GM18868 (cell line): Measurements from ENCODE around the gene GTPBP3.
A peak's percentile ranks its signal among the peaks of the same experiment; 100 is the strongest.
"Not testable (repeated sequence)": the region's sequence is repeated elsewhere in the genome, so short reads cannot be mapped to it uniquely, and the experiment has no call there.

Experiments used
- ATAC-seq: cut with Tn5 transposase; IDR thresholded peaks from one replicate; pipeline ENCODE4 v1.9.1; 2021; ENCODE audit warnings: mild to moderate bottlenecking, moderate library complexity; ENCODE audit not compliant: unreplicated experiment

GTPBP3 gene

DNA sequence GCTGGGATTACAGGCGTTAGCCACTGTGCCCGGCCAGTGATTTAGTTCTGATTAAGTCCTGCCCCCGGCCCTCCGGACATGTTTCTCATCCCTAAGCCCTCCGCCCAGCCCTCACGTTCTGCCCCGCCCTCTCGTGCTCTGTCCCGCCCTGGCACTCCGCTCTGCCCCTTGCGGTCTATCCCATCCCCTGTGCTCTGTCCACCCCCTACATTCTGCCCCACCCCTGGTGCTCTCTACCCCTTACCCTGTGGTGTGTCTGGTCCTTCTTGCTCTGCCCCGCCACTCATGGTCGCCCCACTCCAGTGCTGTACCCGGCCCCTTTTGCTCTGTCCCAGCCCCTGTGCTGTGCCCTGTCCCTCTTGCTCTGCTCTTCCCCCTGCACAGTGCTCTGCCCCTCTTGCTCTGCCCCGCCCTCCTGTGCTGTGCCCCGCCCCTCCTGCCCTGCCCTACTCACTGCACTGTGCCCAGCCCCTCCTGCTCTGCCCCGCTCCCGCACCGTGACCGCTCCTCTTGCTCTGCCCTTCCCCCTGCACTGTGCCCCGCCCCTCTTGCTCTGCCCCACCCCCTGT lies 3.0 kb downstream of the GTPBP3 start:
- ATAC-seq = no peak

DNA sequence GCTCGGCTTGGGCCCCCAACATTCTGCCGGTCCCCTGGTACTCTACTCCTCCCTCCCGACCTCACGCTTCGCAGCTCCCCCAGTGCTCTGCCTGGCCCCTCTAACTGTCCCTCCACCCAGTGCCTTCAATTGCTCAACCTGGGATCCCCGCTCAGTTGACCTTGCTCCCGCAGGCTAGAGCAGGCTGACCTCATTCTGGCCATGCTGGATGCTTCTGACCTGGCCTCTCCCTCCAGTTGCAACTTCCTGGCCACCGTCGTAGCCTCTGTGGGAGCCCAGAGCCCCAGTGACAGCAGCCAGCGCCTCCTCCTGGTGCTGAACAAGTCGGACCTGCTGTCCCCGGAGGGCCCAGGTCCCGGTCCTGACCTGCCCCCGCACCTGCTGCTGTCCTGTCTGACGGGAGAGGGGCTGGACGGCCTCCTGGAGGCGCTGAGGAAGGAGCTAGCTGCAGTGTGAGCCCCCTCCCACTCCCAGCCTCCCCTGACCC lies 3.6 kb downstream of the GTPBP3 start:
- ATAC-seq = no peak

DNA sequence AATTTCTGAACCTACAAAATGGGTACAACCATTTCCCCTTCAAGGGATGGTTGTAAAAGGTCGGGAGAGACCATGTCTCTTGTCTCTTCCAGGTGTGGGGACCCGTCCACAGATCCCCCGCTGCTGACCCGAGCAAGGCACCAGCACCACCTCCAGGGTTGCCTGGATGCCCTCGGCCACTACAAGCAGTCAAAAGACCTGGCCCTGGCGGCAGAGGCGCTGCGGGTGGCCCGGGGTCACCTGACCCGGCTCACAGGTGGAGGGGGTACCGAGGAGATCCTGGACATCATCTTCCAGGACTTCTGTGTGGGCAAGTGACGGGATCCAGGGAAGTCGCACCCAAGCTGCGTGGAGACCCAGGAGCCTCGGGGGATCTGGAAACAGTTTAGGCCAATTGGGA lies 4.0 kb downstream of the GTPBP3 start:
- ATAC-seq = no peak

DNA sequence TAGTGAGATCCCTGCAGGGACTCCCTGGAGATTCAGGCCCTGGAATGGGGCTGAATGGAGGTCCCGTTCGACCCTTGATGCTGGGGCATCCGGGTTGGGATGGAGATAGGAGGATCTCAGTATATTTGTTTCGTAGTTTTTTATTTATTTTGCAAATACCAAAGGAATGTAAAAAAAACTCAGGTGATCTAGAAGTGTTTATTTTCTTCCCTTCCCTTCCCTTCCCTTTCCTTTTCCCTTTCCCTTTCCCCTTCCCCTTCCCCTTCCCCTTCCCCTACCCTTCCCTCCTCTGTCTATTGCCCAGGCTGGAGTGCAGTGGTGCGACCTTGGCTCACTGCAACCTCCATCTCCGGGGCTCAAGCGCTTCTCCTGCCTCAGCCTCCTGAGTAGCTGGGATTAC lies 4.5 kb downstream of the GTPBP3 start:
- ATAC-seq = no peak

DNA sequence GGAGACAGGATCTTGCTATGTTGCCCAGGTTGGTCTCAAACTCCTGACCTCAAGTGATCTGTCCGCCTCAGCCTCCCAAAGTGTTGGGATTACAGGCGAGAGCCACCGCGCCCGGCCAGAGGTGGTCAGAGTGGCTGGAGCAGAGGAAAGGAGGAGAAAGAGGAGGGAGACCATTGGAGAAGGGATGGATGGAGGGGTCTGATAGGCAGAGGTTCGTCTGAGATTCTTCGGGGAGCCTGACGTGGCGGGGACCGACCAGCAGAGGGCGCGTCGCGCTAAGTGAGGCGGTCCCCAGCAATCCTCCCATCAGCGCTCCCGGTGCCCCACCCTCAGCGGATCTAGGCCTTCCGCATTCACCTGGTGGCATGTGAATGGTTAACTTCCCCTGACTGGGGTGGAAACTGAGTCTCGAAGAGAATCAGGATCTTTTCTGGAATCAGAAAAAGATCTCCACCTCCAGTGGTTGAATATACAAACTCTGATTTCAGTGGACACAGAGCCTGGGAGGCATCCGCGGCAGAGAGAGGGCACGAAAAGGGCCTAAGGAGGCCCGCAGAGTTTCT lies 8.8 kb downstream of the GTPBP3 start:
- peak; percentile 50 for ATAC-seq

DNA sequence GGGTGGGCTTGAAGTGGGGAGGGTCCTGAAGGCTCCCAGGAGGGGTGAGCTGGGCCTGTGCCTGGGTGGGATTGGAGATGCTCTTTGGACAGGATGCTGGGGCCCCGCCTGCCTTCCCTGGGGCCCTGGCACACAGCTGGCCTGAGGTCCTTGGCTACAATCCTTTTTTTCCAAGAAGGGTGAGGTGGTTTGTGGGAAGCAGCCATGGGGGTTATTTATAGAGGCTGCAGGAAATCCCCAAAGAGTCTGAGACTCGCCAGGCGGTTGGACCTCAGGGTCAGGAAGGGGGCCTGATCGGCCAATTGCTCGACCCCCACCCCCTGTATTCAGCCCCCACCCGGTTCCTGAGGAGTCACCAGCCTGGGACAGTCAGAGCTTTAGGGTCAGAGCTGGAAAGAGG lies 10.0 kb downstream of the GTPBP3 start:
- no peak for ATAC-seq

DNA sequence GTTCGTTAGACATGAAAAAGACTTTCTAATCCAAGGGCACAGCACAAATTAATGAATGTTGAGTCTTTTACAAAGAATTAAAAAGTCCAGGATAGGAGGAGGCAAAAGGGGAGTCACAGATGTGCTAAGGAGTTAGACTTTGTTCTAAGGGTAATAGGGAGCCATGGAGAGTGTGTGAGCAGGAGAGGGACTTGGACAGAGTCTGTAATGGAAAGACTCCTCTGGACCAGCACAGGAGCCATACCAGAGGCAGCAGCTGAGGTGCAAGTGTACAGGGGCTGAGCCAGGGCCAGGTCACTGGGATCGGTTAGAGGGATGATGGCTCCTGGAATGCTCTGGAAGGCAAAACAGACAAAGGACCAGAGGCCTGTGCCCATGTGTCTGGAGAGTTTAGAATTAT lies 10.5 kb downstream of the GTPBP3 start:
- no peak for ATAC-seq

DNA sequence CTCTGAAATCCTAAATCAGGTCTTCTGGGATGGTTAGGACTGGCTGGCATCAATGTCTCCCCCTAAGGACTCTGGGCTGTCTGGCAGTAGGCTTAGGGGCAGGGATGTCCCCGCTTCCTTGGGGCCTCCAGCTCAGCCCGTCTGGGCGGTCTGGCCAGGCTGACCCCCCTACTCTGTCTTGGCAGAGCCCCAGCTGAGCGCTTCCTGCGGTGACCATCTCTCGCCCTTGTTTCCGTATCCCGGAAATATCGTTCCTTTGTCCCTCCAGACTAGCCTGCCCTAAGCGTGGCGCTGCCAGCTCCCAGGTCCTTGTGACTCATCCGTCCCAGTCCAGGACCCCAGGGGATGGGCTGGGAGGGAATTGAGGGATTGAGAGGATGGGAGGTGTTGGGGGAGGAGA lies 11.3 kb downstream of the GTPBP3 start:
- no peak for ATAC-seq

DNA sequence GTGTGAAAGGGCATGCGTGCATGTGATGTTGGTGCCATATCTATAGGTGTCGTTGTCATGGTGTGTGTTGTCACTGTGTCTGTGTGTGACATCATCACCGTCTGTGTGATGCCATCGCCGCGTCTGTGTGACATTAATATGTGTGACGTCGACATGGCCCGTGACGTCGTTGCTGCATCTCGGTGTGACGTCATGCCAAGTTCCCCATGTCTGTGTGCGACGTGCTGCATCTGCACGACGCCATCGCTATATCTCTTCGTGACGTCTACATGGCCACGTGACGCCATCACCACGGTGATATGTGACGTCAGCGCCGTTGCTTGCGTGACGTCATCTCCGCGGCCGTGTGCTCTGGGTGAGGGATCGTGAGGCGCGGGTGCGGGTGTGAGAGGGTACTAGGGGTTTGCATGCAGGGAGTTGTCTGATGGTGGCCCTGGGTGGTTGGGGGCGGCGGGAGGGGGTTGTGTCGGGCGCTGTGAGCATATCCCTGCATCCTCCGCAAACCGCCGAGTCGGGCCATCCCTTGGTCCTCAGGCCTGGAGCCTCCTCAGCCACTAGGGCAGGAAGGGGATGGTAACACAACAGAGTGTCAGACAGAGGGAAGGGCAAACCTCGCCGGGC lies 14.6 kb downstream of the GTPBP3 start:
- ATAC-seq = no peak

DNA sequence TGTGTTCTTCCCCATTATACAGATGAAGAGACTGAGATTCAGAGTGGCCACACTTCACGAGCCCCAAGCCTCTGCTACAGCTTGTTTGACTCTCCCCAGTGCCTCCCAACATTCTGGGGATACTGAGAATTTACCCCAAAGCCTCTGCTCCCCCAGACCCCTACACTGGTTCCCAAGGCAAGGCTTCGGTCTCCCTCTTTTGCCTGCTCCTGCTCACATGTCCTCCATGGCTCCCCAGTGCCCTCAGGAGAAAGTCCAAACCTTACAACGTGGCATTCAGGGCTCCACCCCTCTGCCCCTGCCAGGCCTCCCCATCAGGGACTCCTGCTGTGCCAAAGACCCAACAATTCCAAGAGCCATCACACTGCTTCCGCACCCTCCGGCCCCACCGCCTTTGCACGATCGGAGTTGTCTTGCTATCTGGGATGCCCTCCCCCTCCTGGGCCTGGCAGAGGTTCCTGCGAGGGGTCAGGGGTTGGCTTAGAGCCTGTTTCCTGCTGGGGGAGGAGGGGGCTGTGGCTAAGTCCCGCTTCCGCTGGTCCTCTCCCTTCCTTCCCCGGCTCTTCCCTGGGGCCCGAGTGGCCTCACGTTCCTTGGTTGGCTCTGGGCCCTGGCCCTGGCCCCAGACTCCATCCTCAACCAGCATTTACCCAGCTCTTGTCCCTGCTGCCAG lies 15.4 kb downstream of the GTPBP3 start:
- no peak for ATAC-seq

DNA sequence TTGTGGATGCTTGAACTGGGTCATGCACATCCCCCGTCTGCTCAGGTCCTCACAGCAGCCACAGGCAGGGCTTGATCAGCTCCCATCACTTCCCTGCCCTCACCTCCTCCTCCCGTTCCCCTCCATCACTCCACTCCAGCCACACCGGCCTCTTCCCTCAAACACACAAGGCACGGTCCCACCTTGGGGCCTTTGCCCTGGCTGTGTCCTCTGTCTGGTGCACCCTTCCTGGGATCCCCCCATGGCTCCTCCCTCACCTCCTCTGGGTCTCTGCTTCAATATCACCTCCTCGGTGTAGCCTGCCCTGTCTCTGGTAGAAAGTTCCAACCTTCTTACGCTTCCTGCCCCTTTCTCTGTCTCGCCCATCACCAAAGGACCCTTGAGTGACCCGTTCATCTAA lies 16.0 kb downstream of the GTPBP3 start:
- ATAC-seq = no peak

DNA sequence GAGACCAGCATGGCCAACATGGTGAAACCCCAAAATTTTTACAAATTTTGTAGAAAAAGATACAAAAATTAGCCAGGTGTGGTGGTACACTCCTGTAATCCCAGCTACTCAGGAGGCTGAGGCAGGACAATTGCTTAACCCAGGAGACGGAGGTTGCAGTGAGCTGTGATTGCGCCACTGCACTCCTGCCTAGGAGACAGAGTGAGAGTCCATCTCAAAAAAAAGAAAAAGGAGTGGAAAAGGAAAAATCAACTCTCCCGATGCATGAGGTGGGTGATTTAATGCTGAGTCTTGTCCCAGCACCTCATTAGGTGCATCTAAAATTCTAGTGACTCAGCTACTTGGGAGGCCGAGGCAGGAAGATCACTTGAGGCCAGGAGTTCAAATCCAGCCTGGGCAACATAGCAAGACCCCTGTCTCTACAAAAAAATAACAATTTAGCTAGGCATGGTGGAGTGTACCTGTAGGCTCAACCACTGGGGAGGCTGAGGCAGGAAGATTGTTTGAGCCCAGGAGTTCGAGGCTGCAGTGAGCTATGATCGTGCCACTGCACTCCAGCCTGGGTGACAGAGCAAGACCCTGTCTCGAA lies 19.8 kb downstream of the GTPBP3 start:
- ATAC-seq = no peak

DNA sequence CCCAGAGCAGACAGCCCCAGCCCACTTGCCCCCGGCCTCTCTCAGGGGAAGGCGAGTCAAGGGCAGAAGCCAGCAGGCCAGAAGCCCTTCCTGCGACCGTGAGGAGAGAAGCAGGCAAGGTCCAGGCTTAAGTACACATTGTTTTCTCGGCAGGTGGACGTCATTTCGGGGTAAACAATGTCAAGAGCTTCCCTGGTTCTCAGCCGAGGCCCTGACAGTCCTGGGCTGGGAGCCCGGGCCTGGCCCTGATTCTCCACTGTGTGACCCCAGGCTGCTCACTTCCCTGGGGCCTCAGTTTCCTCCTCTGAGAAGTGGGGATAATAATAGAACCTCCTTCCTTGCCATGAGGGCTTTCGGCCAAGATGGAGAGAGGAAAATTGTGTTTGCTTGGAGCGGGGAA lies 20.4 kb downstream of the GTPBP3 start:
- no peak for ATAC-seq

DNA sequence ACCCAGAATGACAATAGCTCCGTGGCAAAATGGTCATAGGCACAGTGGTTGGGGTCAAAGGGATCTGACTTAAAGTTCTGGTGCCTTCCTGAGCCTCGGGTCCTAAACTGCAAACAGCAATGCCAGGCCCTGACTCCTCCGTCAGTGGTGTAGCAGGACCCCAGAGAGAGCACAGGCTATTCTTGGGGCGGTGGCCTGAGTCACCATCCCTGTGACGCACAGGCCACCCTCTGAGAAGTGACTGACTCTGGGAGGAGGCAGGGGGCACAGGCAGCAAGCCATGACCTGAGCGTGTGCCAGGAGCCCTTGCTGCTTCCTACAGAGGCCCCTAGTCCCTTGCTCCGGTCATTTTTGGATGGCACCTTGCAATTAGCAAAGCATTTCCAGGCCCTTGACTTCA lies 21.0 kb downstream of the GTPBP3 start:
- no peak for ATAC-seq

DNA sequence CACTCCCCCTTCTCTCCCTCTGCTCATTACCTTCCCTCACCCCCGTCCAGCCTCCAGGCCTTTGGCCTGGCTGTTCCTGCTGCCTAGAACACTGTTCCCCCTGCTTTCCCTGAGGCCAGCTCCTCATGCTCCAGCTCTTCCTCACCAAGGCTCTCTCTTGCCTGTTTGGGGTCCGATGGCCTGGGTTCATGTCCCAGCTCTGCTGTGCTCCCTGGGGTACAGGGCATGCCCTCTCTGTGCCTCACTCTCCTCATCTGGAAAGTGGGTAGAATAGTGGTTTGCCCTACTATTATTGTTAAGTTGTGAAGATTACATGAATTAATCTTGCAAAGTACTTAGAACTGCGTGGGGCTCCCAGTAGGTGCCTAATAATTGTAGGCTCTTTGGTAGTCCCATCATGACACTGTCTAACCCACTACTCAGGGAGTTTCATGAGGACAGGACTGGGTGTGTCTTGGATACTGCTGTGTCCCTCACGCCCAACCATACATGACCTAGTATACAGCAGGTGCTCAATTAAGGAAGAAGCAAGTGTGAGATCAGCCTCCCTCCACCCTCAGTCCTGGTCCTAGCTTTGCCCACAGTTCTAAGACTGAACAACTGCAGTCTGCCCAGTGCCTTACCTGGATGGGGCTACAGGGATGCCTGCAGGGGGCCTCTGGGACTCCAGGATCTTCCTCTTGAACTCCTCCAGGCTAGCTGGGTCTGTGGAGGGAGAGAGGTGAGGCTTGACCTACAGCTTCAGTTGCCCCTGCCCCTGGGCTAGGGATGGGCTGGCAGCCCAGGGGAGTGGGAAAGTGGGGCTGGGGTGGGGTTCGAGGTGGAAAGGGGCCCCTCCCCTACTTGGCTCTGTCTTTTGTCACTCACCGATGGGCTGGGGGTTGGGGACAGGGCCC lies 22.8 kb downstream of the GTPBP3 start:
- ATAC-seq = no peak

DNA sequence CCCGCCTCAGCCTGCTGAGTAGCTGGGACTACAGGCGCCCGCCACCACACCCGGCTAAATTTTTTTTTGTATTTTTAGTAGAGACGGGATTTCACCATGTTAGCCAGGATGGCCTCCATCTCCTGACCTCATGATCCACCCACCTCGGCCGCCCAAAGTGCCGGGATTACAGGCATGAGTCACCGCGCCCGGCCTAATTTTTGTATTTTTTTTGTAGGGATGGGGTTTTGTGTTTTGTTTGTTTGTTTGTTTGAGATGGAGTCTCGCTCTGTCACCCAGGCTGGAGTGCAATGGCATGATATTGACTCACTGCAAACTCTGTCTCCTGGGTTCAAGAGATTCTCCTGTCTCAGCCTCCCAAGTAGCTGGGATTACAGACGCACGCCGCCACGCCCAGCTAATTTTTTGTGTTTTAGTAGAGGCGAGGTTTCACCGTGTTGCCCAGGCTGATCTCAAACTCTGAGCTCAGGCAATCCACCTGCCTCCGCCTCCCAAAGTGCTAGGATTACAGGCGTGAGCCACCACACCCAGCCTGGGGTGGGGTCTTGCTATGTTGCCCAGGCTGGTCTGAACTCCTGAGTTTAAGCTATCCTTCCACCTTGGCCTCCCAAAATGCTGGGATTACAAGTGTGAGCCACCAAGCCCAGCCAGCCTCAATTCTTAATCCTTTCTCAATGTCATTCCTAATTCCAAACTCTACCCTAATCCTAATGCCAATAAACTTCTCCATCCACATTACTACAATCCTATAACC lies 26.7 kb downstream of the GTPBP3 start:
- not testable (repeated sequence) for ATAC-seq

DNA sequence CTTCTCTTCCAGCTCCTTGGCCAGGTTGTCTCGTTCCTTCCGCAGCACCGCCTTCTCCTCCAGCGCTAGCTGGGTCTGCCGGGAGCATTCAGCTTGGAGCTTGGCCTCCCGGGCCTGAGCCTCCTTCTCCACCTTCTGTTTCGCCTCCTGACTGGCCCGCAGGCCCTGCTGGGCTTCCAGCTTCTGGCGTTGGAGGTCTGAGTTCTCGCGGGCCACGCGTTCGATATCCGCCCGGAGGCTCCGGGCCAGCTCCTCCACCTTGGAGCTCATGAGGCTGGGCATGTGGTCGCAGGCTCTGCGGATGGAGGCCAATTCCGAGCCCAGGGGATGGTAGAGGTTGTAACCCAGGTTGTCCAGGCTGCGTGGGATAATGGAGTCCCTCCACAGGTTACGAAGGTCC lies 28.0 kb downstream of the GTPBP3 start:
- no peak for ATAC-seq

DNA sequence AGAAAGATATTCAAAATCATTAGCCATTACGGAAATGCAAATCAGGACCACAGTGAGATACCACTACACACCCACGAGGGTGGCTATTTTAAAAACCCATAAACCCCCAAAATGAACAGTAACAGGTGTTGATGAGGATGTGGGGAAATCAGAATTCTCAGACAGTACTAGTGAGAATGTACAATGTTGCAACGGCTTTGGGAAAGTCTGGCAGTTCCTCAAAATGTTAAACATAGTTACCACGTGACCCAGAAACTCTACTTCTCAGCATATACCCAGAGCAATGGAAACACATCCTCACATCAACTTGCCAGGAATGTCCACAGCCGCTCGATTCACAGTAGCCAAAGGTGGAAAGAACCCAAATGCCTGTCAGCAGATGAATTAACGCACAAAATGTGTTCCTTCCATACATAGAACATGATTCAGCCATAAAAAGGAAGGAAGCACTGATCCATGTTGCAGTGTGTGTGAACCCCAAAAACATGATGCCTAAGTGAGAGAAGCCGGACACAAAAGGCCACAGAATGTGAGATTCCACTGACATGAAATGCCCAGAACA lies 32.8 kb downstream of the GTPBP3 start:
- no peak for ATAC-seq

DNA sequence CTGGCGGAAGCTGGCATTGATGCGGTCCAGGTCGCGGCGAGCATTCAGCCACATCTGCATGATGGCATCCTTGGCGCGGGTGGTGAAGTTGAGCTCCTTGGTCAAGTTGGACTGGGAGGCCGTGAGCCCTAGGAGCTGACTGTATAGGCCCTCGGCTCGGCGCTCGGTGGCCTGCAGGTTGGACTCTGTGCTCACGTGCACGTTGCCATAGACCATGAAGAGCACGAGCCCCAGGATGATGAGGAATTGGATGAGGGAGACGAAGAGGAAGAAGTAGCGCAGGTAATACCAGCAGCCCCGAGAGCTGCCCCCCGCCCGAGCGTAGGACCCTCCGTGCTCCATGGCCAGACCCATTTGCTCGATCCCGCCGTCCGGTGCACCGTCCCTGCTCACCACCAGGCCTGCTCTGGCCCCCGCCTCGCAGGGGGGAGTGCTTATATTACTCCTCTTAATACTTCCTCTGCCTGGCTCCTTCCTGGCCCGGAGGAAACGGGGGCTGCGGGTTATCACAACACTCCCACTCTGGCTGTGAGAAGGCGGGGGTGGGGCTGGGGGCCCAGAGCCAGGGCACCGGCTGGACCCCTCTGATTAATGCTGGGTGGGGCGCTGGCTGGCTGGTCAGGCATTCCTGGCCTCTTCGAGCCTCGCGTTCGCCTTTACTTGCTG lies 39.7 kb downstream of the GTPBP3 start, which contains the start of gene PLVAP:
Gene PLVAP, minus strand, starts transcription at position 408 of the 666 bp plus-strand sequence. Its CDS starts 54 bp downstream, at position 354.
- no peak for ATAC-seq
